MM.1S (cell line): ENCODE data around the gene KCNK2.

Experiments used
- DNase-seq: peaks from one replicate; pipeline ENCODE4 v3.0.0-alpha.2; 2015
- H2AFZ ChIP-seq: fragments of 300-600 bp; sonication (generic); 2 replicates; pipeline ENCODE4 v1.6.0; 2016; ENCODE audit warnings: antibody characterized with exemption, low read length
- H3F3A ChIP-seq: fragments of 300-600 bp; sonication (generic); 2 replicates; pipeline ENCODE4 v1.6.1; 2016; ENCODE audit warnings: mild to moderate bottlenecking, antibody characterized with exemption, low read length, moderate library complexity, mixed read lengths; ENCODE audit not compliant: insufficient read depth
- H3K27ac ChIP-seq: fragments of 300-600 bp; sonication (generic); 2 replicates; pipeline ENCODE4 v1.5.1; 2016; ENCODE audit warnings: mild to moderate bottlenecking, low read length
- H3K27me3 ChIP-seq: fragments of 300-600 bp; sonication (generic); replicated peaks from 2 replicates; pipeline ENCODE4 v1.6.0; 2016; ENCODE audit warnings: low read length; ENCODE audit not compliant: insufficient read depth
- H3K36me3 ChIP-seq: fragments of 300-600 bp; sonication (generic); replicated peaks from 2 replicates; pipeline ENCODE4 v1.6.1; 2016; ENCODE audit warnings: mild to moderate bottlenecking, low read length, mixed read lengths; ENCODE audit not compliant: insufficient read depth
- H3K4me1 ChIP-seq: fragments of 300-600 bp; sonication (generic); 2 replicates; pipeline ENCODE4 v1.6.1; 2016; ENCODE audit warnings: low read length, mixed read lengths
- H3K4me2 ChIP-seq: fragments of 300-600 bp; sonication (generic); 2 replicates; pipeline ENCODE4 v1.6.0; 2016; ENCODE audit warnings: low read depth, low read length
- H3K4me3 ChIP-seq: fragments of 300-600 bp; sonication (generic); 2 replicates; pipeline ENCODE4 v1.5.1; 2016; ENCODE audit warnings: low read length, mixed read lengths
- H3K79me2 ChIP-seq: fragments of 300-600 bp; sonication (generic); 2 replicates; pipeline ENCODE4 v1.6.1; 2016; ENCODE audit warnings: mixed run types, low read length, mixed read lengths
- H3K9ac ChIP-seq: fragments of 300-600 bp; sonication (generic); 2 replicates; pipeline ENCODE4 v1.6.1; 2016; ENCODE audit warnings: low read length, mixed read lengths
- H3K9me2 ChIP-seq: fragments of 300-600 bp; sonication (generic); replicated peaks from 2 replicates; pipeline ENCODE4 v1.6.1; 2016; ENCODE audit warnings: mild to moderate bottlenecking, low read length, mixed read lengths; ENCODE audit not compliant: insufficient read depth
- H3K9me3 ChIP-seq: fragments of 300-600 bp; sonication (generic); replicated peaks from 2 replicates; pipeline ENCODE4 v1.6.1; 2016; ENCODE audit warnings: mild to moderate bottlenecking, low read length, mixed read lengths; ENCODE audit not compliant: insufficient read depth
- H4K20me1 ChIP-seq: fragments of 300-600 bp; sonication (generic); 2 replicates; pipeline ENCODE4 v1.6.1; 2016; ENCODE audit warnings: mild to moderate bottlenecking, low read length, moderate library complexity, mixed read lengths; ENCODE audit not compliant: insufficient read depth
- EZH2 ChIP-seq: fragments of 300-600 bp; sonication (generic); optimal IDR thresholded peaks from 2 replicates; pipeline ENCODE3; 2017; ENCODE audit warnings: low read depth, mild to moderate bottlenecking, antibody characterized with exemption, low read length, mixed read lengths
- EZH2phosphoT487 ChIP-seq: fragments of 300-600 bp; sonication (generic); IDR thresholded peaks from 2 replicates; pipeline ENCODE4 v1.6.1; 2018; ENCODE audit warnings: antibody characterized with exemption, low read length
- TF ChIP-seq, protein P1 (sequence below): fragments of 300-600 bp; sonication (generic); IDR thresholded peaks from 2 replicates; pipeline ENCODE4 v1.5.1; 2016; ENCODE audit warnings: antibody characterized with exemption, low read length, mixed read lengths

The KCNK2 gene

DNA sequence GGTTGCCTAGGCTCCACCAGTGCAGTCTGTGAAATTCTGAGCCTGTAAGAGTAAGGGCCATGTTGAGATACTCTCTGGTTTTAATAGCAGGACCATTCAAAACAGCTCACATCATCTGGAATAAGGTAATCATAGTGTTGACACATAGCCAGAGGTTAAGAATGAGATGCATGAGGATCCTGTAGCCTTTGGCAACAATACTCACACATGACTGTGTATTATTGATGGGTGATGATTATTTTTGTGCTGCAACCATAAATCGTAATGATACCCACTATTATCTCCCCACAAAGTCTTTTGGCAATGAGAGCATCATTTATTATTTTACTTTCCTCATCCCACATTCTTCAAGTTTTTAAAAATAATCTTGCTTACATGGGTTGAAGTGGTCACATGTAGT, 35.5 kb downstream of the KCNK2 start:
- Histone ChIP-seq H3K36me3 (no peaks in the 10 kb centered on the region), H3K9ac (no peak overlapping the region), H2AFZ (no peak overlapping the region), H3K79me2 (no peaks in the 10 kb centered on the region), H4K20me1 (no peaks in the 10 kb centered on the region), H3K4me1 (no peaks in the 10 kb centered on the region), H3K9me2 (no peaks in the 10 kb centered on the region), H3K4me3 (no peak overlapping the region), H3K4me2 (no peak overlapping the region), H3K9me3 (no peaks in the 10 kb centered on the region), H3K27me3 (no peaks in the 10 kb centered on the region), H3K27ac (no peak overlapping the region), H3F3A (no peaks in the 10 kb centered on the region)
- DNase-seq = no peak
- TF ChIP-seq, protein P1, sequence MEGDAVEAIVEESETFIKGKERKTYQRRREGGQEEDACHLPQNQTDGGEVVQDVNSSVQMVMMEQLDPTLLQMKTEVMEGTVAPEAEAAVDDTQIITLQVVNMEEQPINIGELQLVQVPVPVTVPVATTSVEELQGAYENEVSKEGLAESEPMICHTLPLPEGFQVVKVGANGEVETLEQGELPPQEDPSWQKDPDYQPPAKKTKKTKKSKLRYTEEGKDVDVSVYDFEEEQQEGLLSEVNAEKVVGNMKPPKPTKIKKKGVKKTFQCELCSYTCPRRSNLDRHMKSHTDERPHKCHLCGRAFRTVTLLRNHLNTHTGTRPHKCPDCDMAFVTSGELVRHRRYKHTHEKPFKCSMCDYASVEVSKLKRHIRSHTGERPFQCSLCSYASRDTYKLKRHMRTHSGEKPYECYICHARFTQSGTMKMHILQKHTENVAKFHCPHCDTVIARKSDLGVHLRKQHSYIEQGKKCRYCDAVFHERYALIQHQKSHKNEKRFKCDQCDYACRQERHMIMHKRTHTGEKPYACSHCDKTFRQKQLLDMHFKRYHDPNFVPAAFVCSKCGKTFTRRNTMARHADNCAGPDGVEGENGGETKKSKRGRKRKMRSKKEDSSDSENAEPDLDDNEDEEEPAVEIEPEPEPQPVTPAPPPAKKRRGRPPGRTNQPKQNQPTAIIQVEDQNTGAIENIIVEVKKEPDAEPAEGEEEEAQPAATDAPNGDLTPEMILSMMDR = no peak
- TF ChIP-seq EZH2phosphoT487 (no peak), EZH2 (no peak)

DNA sequence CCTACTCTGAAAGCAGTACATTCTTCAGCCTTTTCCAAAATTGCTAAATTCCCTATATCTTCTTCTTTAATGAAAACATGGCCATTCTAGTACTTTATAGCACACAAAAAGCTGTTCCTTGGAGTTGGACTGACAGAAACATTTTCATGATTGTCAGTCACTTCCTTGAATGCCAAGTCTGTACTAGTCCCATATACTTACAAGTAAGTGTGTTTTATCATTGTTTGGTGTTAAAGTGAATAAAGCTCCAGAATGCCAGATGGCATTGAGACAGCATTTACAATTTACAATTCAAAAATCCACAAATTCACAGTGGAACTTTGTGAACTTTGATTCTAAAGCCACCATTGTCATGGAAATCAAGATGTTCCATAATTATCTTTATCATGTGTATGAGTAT, 36.5 kb downstream of the KCNK2 start:
- Histone ChIP-seq H3K9ac (no peak overlapping the region), H3K4me3 (no peak overlapping the region), H3K9me2 (no peaks in the 10 kb centered on the region), H3K4me1 (no peaks in the 10 kb centered on the region), H3K36me3 (no peaks in the 10 kb centered on the region), H4K20me1 (no peaks in the 10 kb centered on the region), H3K27me3 (no peaks in the 10 kb centered on the region), H3K4me2 (no peak overlapping the region), H3K27ac (no peak overlapping the region), H3K9me3 (no peaks in the 10 kb centered on the region), H3K79me2 (no peaks in the 10 kb centered on the region), H2AFZ (no peak overlapping the region), H3F3A (no peaks in the 10 kb centered on the region)
- TF ChIP-seq EZH2 = no peak
- no peak for TF ChIP-seq EZH2phosphoT487
- TF ChIP-seq, protein P1 = no peak
- DNase-seq = no peak

DNA sequence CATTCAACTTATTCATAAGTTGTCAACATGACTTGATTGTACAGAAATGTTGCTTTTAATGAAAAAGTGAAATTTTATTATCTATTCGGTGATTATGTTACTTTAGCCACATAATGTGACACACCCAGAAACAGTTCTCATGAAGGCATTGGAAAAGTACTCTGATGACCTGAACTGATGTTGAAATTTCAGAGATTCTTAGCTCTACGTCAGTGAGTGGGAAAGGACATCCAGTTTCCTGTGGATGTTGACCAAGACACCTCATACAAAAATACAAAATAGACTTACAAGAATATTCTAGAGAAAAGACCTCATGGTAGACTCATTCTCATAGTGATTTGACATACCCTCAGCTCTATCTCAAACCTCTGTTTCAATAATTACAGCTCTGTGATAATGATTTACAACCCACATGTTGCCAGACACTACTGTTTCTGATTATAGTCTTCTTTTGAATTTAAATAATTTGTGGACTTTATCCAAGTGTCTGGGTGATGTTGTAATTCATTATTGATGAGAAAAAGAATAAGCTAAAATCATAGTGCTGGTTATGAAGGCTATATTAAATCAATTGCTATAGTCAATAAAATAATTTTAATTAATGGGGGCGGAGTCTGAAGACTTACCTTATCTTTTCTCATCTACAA, 37.3 kb downstream of the KCNK2 start:
- no peaks in the 10 kb centered on the region for H3K79me2 ChIP-seq
- no peaks in the 10 kb centered on the region for H3F3A ChIP-seq

More for the DNA sequence above, 37.3 kb downstream of the KCNK2 start:
- H3K27ac ChIP-seq = no peak overlapping the region
- H2AFZ ChIP-seq = no peak overlapping the region
- H3K4me2 ChIP-seq = no peak overlapping the region
- DNase-seq = no peak
- H3K36me3 ChIP-seq = no peaks in the 10 kb centered on the region
- H4K20me1 ChIP-seq = no peaks in the 10 kb centered on the region
- H3K9me3 ChIP-seq = no peaks in the 10 kb centered on the region
- TF ChIP-seq, protein P1 = no peak
- no peak for TF ChIP-seq EZH2
- no peaks in the 10 kb centered on the region for H3K4me1 ChIP-seq
- H3K27me3 ChIP-seq = no peaks in the 10 kb centered on the region
- H3K9me2 ChIP-seq = no peaks in the 10 kb centered on the region
- H3K4me3 ChIP-seq = no peak overlapping the region
- H3K9ac ChIP-seq = no peak overlapping the region
